ENCODE data around the gene TRAK2.
A peak's percentile ranks its signal among the peaks of the same experiment; 100 is the strongest.
"Not testable (repeated sequence)": the region's sequence is repeated elsewhere in the genome, so short reads cannot be mapped to it uniquely, and the experiment has no call there.

The TRAK2 gene

GRCh38 chr2:201466050-201466675 is 14.9 kb upstream of the TRAK2 start:
- no peak overlapping the region for H3K4me3 ChIP-seq (ENCODE audit: low read length)
- TF ChIP-seq ZNF274 (IDR thresholded peaks at IDR 0.05; ENCODE audit: low read depth, low read length), result no peak

DNA sequence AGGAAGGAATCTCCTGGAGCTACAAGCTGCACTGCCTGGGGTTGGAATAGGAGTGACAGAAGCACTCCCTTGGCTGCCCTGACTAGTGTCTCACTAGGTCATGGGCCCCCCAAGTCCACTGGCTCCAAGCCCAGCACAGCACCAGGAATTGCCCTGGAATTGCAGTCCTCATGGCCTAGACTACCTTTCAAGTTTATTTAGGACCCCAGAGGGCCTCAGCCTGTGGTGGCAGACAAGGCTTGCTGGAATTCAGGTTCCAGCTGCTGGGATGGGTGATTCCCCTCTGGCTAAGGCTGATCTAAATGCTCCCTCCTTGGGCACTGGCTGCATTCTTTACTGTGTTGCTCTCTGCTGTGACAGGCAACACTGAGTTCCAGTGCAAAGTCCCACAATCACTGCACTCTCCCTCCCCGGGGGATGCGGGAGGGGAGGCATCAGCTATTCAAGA is 14.3 kb upstream of the TRAK2 start:
- no peak overlapping the region for H3K4me3 ChIP-seq (ENCODE audit: low read length)
- TF ChIP-seq ZNF274 (IDR thresholded peaks at IDR 0.05; ENCODE audit: low read depth, low read length), result no peak

- no peak for TF ChIP-seq ZNF274 (IDR thresholded peaks at IDR 0.05; ENCODE audit: low read depth, low read length)
- H3K4me3 ChIP-seq (ENCODE audit: low read length), result no peak overlapping the region
Observed at GRCh38 chr2:201464547-201464946, 13.3 kb upstream of the TRAK2 start.

GRCh38 chr2:201460532-201460931 is 9.3 kb upstream of the TRAK2 start:
- no peak overlapping the region for H3K4me3 ChIP-seq (ENCODE audit: low read length)
- TF ChIP-seq ZNF274 (IDR thresholded peaks at IDR 0.05; ENCODE audit: low read depth, low read length), result no peak

DNA sequence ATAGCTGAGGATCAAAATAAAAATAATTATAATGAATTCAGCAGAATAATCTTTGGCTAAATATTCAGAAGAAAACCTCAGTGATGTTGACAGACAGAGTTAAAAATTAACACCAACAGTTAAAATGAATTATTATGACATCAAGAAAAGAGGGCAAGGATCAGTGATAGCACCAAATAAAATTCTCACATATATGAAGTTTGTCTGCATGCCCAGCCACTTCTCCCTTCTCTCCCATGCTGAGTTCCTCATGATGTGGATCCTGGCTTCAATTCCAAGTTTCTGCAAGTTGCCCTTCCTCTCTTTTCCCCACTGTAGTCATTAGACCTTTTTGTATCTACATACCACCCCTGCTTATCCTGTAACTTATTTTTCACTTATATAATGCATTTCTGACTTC is 7.1 kb upstream of the TRAK2 start:
- TF ChIP-seq ZNF274 (IDR thresholded peaks at IDR 0.05; ENCODE audit: low read depth, low read length), result no peak
- no peak overlapping the region for H3K4me3 ChIP-seq (ENCODE audit: low read length)

GRCh38 chr2:201452922-201453643 is 1.8 kb upstream of the TRAK2 start:
- no peak for TF ChIP-seq ZNF274 (IDR thresholded peaks at IDR 0.05; ENCODE audit: low read depth, low read length)
- no peak overlapping the region; the same call in 1 of the 2 replicates for H3K4me3 ChIP-seq (ENCODE audit: low read length)

- TF ChIP-seq ZNF274 (IDR thresholded peaks at IDR 0.05; ENCODE audit: low read depth, low read length), result no peak
- peak overlapping the region; percentile 77 for H3K4me3 ChIP-seq (ENCODE audit: low read length)
Observed at GRCh38 chr2:201452058-201452921, 1.0 kb upstream of the TRAK2 start.

DNA sequence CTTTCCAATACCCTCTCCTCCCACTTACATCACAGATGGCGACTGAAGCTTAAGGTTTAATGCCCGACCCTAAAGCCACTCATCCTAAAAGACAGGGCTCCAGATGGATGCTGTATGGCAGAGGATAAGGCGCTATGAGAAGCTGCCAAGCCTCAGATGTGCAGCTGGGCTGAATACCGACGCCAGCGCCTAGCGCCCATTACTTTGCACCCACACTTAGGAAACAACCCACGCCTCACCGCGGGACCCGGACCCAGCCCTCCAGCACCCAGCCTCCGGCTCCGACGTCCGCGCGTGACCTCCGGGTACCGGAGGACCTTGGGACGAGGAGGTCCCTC is 335 bp downstream of the TRAK2 start:
- TF ChIP-seq ZNF274 (IDR thresholded peaks at IDR 0.05; ENCODE audit: low read depth, low read length), result no peak
- H3K4me3 ChIP-seq (ENCODE audit: low read length), result peak overlapping the region; percentile 77

- no peak for TF ChIP-seq ZNF274 (IDR thresholded peaks at IDR 0.05; ENCODE audit: low read depth, low read length)
- H3K4me3 ChIP-seq (ENCODE audit: low read length), result no peak overlapping the region
Observed at GRCh38 chr2:201448701-201449100, 2.6 kb downstream of the TRAK2 start.

DNA sequence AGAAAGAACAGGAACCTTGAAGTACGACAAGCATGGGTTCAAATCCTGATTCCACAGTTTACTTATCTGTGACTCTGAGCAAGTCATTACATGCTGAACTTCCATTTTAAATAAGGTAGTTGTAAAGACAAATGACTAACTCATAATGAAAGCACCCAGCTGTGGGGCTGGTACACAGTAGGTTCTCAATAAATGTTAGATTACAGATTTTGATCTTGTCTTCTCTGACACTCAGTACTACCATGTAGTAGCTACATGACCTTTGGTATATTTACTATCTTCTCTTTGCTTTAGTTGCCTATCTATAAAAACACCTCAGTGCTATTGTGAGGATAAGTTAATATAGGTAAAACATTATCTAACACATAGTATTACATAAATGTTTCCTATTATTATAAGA is 3.2 kb downstream of the TRAK2 start:
- no peak overlapping the region for H3K4me3 ChIP-seq (ENCODE audit: low read length)
- no peak for TF ChIP-seq ZNF274 (IDR thresholded peaks at IDR 0.05; ENCODE audit: low read depth, low read length)

- TF ChIP-seq ZNF274 (IDR thresholded peaks at IDR 0.05; ENCODE audit: low read depth, low read length), result no peak
Observed at GRCh38 chr2:201447086-201447485, 4.2 kb downstream of the TRAK2 start.

GRCh38 chr2:201444746-201445465 is 6.4 kb downstream of the TRAK2 start:
- no peak for TF ChIP-seq ZNF274 (IDR thresholded peaks at IDR 0.05; ENCODE audit: low read depth, low read length)
- H3K4me3 ChIP-seq (ENCODE audit: low read length), result no peak overlapping the region

More at GRCh38 chr2:201447086-201447485, 4.2 kb downstream of the TRAK2 start:
- H3K4me3 ChIP-seq (ENCODE audit: low read length), result no peak overlapping the region

- no peak for TF ChIP-seq ZNF274 (IDR thresholded peaks at IDR 0.05; ENCODE audit: low read depth, low read length)
- no peak overlapping the region for H3K4me3 ChIP-seq (ENCODE audit: low read length)
Observed at GRCh38 chr2:201441409-201441808, 9.8 kb downstream of the TRAK2 start.

DNA sequence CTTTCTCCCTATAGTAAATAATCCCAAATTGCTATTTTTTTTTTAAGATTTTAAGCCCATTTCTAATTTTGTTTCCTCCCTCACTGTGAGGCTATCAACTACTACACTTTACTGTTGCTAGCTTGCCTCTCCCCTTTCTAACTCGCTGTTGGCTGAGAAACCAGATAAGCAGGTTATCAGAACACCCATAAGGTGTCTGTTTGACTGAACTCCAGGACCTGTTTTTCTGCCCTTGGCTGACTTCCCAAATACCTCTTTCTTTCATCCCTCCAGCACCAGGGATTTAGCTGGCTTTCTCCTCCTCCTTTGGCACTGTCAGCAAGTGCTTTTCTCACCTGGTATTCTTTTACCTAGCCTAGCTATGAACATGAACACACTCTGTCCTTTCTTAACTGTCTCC is 11.1 kb downstream of the TRAK2 start:
- no peak overlapping the region for H3K4me3 ChIP-seq (ENCODE audit: low read length)
- no peak for TF ChIP-seq ZNF274 (IDR thresholded peaks at IDR 0.05; ENCODE audit: low read depth, low read length)

- H3K4me3 ChIP-seq (ENCODE audit: low read length), result not testable (repeated sequence)
Observed at GRCh38 chr2:201439336-201439922, 11.8 kb downstream of the TRAK2 start.
